ENCODE results near the gene MRPS15.

MRPS15 gene

GRCh38 chr1:36446746-36447145, 17.4 kb downstream of the MRPS15 start:
- 0 out of 2 replicates have a peak, but pooled peaks cover 3% of the 10 kb centered on the region for H3F3A ChIP-seq (ENCODE audit: control insufficient read depth, insufficient read depth)
- H3K27ac ChIP-seq (ENCODE audit: low read depth, low read length) = no peak overlapping the region
- H3K9me3 ChIP-seq (ENCODE audit: control insufficient read depth, insufficient read depth, low read length) = no peaks in the 10 kb centered on the region
- H3K79me2 ChIP-seq (ENCODE audit: control insufficient read depth, low read length) = no peaks in the 10 kb centered on the region
- H3K27me3 ChIP-seq (ENCODE audit: control insufficient read depth, low read length) = no peaks in the 10 kb centered on the region
- H3K9me2 ChIP-seq (replicated peaks; ENCODE audit: control insufficient read depth, low read length) = no peaks in the 10 kb centered on the region
- no peaks in the 10 kb centered on the region for H3K36me3 ChIP-seq (ENCODE audit: control insufficient read depth, low read length)
- TF ChIP-seq CTCF (IDR thresholded peaks at IDR 0.05; ENCODE audit: low read depth, low read length, poor library complexity, severe bottlenecking) = no peak
- TF ChIP-seq EZH2phosphoT487 (IDR thresholded peaks at IDR 0.05; ENCODE audit: borderline replicate concordance, low read length) = no peak
- H3K4me2 ChIP-seq (ENCODE audit: low read length) = no peak overlapping the region
- H4K20me1 ChIP-seq (ENCODE audit: control insufficient read depth, insufficient read depth, low read depth, low read length) = no peaks in the 10 kb centered on the region
- no peak overlapping the region for H3K4me3 ChIP-seq (ENCODE audit: low read length)
- H3K4me1 ChIP-seq (ENCODE audit: control insufficient read depth, low read length) = peaks cover 12% of the 10 kb centered on the region

GRCh38 chr1:36446271-36446670, 17.9 kb downstream of the MRPS15 start:
- H3K27me3 ChIP-seq (ENCODE audit: control insufficient read depth, low read length) = no peaks in the 10 kb centered on the region
- no peak overlapping the region for H3K27ac ChIP-seq (ENCODE audit: low read depth, low read length)
- H4K20me1 ChIP-seq (ENCODE audit: control insufficient read depth, insufficient read depth, low read depth, low read length) = no peaks in the 10 kb centered on the region
- no peak overlapping the region for H3K4me3 ChIP-seq (ENCODE audit: low read length)
- H3K36me3 ChIP-seq (ENCODE audit: control insufficient read depth, low read length) = no peaks in the 10 kb centered on the region
- 0 out of 2 replicates have a peak, but pooled peaks cover 3% of the 10 kb centered on the region for H3F3A ChIP-seq (ENCODE audit: control insufficient read depth, insufficient read depth)
- no peaks in the 10 kb centered on the region for H3K9me2 ChIP-seq (replicated peaks; ENCODE audit: control insufficient read depth, low read length)
- no peaks in the 10 kb centered on the region for H3K9me3 ChIP-seq (ENCODE audit: control insufficient read depth, insufficient read depth, low read length)
- TF ChIP-seq CTCF (IDR thresholded peaks at IDR 0.05; ENCODE audit: low read depth, low read length, poor library complexity, severe bottlenecking) = peak; percentile 62
- TF ChIP-seq EZH2phosphoT487 (IDR thresholded peaks at IDR 0.05; ENCODE audit: borderline replicate concordance, low read length) = no peak
- H3K4me2 ChIP-seq (ENCODE audit: low read length) = no peak overlapping the region
- H3K4me1 ChIP-seq (ENCODE audit: control insufficient read depth, low read length) = peaks cover 12% of the 10 kb centered on the region
- H3K79me2 ChIP-seq (ENCODE audit: control insufficient read depth, low read length) = no peaks in the 10 kb centered on the region

GRCh38 chr1:36443297-36443696, 20.9 kb downstream of the MRPS15 start:
- H4K20me1 ChIP-seq (ENCODE audit: control insufficient read depth, insufficient read depth, low read depth, low read length) = no peaks in the 10 kb centered on the region; the same call in 1 of the 2 replicates
- no peaks in the 10 kb centered on the region for H3K9me3 ChIP-seq (ENCODE audit: control insufficient read depth, insufficient read depth, low read length)
- H3K4me2 ChIP-seq (ENCODE audit: low read length) = no peak overlapping the region
- TF ChIP-seq CTCF (IDR thresholded peaks at IDR 0.05; ENCODE audit: low read depth, low read length, poor library complexity, severe bottlenecking) (no peak), EZH2phosphoT487 (IDR thresholded peaks at IDR 0.05; ENCODE audit: borderline replicate concordance, low read length) (no peak)
- no peak overlapping the region for H3K27ac ChIP-seq (ENCODE audit: low read depth, low read length)
- H3K79me2 ChIP-seq (ENCODE audit: control insufficient read depth, low read length) = no peaks in the 10 kb centered on the region
- H3F3A ChIP-seq (ENCODE audit: control insufficient read depth, insufficient read depth) = 0 out of 2 replicates have a peak, but pooled peaks cover 3% of the 10 kb centered on the region
- H3K9me2 ChIP-seq (replicated peaks; ENCODE audit: control insufficient read depth, low read length) = no peaks in the 10 kb centered on the region
- H3K36me3 ChIP-seq (ENCODE audit: control insufficient read depth, low read length) = no peaks in the 10 kb centered on the region
- no peaks in the 10 kb centered on the region for H3K27me3 ChIP-seq (ENCODE audit: control insufficient read depth, low read length)
- H3K4me3 ChIP-seq (ENCODE audit: low read length) = no peak overlapping the region
- H3K4me1 ChIP-seq (ENCODE audit: control insufficient read depth, low read length) = peaks cover 3% of the 10 kb centered on the region; the same call in 1 of the 2 replicates
